Osteocyte (in vitro differentiated cells): ENCODE results near the gene LYZL2. TPM values are rescaled to one million over a fixed set of nuclear protein-coding genes. Genes with fewer than 3 reads are reported as not detected.
A peak's percentile ranks its signal among the peaks of the same experiment; 100 is the strongest.
"Not testable (repeated sequence)": the region's sequence is repeated elsewhere in the genome, so short reads cannot be mapped to it uniquely, and the experiment has no call there.

Experiments
- DNase-seq: peaks from one replicate; pipeline ENCODE4 v3.0.0; 2021; ENCODE audit warnings: mixed read lengths; ENCODE audit not compliant: unreplicated experiment; ENCODE audit errors: extremely low spot score
- H3K27ac Mint-ChIP-seq: one replicate; pipeline ENCODE4 v1.8.0; 2021; ENCODE audit warnings: mild to moderate bottlenecking, mixed read lengths; ENCODE audit not compliant: unreplicated experiment
- H3K27me3 Mint-ChIP-seq: one replicate; pipeline ENCODE4 v1.8.0; 2021; ENCODE audit warnings: mixed read lengths; ENCODE audit not compliant: unreplicated experiment
- H3K36me3 Mint-ChIP-seq: one replicate; pipeline ENCODE4 v1.8.0; 2021; ENCODE audit warnings: mixed read lengths; ENCODE audit not compliant: unreplicated experiment
- H3K4me1 Mint-ChIP-seq: one replicate; pipeline ENCODE4 v1.8.0; 2021; ENCODE audit warnings: mixed read lengths; ENCODE audit not compliant: unreplicated experiment
- H3K4me3 Mint-ChIP-seq: one replicate; pipeline ENCODE4 v1.8.0; 2021; ENCODE audit warnings: mild to moderate bottlenecking, moderate library complexity, mixed read lengths; ENCODE audit not compliant: unreplicated experiment
- H3K9me3 Mint-ChIP-seq: one replicate; pipeline ENCODE4 v1.8.0; 2021; ENCODE audit warnings: mixed read lengths; ENCODE audit not compliant: unreplicated experiment
- CTCF ChIP-seq: fragments of 200-600 bp; sonication (generic); IDR thresholded peaks from 2 replicates; pipeline ENCODE4 v1.5.0; 2021; ENCODE audit warnings: antibody characterized with exemption, mild to moderate bottlenecking, moderate library complexity
- total RNA-seq: library from RNA; stranded (reverse); gene quantifications from 2 replicates; pipeline ENCODE4 v1.2.1, GENCODE V29; 2021

The LYZL2 gene
- total RNA-seq, 1 donor from 2014 or later, result not detected

- no peak overlapping the region for H3K27ac Mint-ChIP-seq
- no peak for TF ChIP-seq CTCF
- H3K9me3 Mint-ChIP-seq, result no peaks in the 10 kb centered on the region
- no peaks in the 10 kb centered on the region for H3K36me3 Mint-ChIP-seq
- peaks cover 16% of the 10 kb centered on the region for H3K27me3 Mint-ChIP-seq
- no peak overlapping the region for H3K4me3 Mint-ChIP-seq
- no peak for DNase-seq
- H3K4me1 Mint-ChIP-seq, result peaks cover 2% of the 10 kb centered on the region
Measured at GRCh38 chr10:30637881-30638467, 8.4 kb upstream of the LYZL2 start.

- Mint-ChIP-seq H3K4me3 (no peak overlapping the region), H3K27ac (no peak overlapping the region), H3K4me1 (no peaks in the 10 kb centered on the region), H3K36me3 (no peaks in the 10 kb centered on the region), H3K9me3 (no peaks in the 10 kb centered on the region), H3K27me3 (peaks cover 17% of the 10 kb centered on the region)
- no peak for DNase-seq
- no peak for TF ChIP-seq CTCF
Measured at GRCh38 chr10:30631188-30631587, 1.6 kb upstream of the LYZL2 start.

- no peak overlapping the region for H3K4me3 Mint-ChIP-seq
- H3K4me1 Mint-ChIP-seq, result no peaks in the 10 kb centered on the region
Measured at GRCh38 chr10:30630571-30630970, 1.0 kb upstream of the LYZL2 start.

GRCh38 chr10:30628576-30628975, 977 bp downstream of the LYZL2 start:
- not testable (repeated sequence) for H3K4me3 Mint-ChIP-seq, H3K4me1 Mint-ChIP-seq, H3K9me3 Mint-ChIP-seq, H3K27me3 Mint-ChIP-seq, H3K27ac Mint-ChIP-seq, H3K36me3 Mint-ChIP-seq
- DNase-seq, result peak; percentile 51

More at GRCh38 chr10:30630571-30630970, 1.0 kb upstream of the LYZL2 start:
- H3K9me3 Mint-ChIP-seq, result no peaks in the 10 kb centered on the region
- DNase-seq, result no peak
- no peak overlapping the region for H3K27ac Mint-ChIP-seq
- TF ChIP-seq CTCF, result no peak
- no peaks in the 10 kb centered on the region for H3K36me3 Mint-ChIP-seq
- H3K27me3 Mint-ChIP-seq, result peaks cover 12% of the 10 kb centered on the region

- DNase-seq, result peak; percentile 23
- H3K27me3 Mint-ChIP-seq, H3K27ac Mint-ChIP-seq, H3K36me3 Mint-ChIP-seq, H3K4me3 Mint-ChIP-seq, H3K4me1 Mint-ChIP-seq, H3K9me3 Mint-ChIP-seq: not testable (repeated sequence)
Measured at GRCh38 chr10:30626837-30627236, 2.7 kb downstream of the LYZL2 start.

- not testable (repeated sequence) for H3K27me3 Mint-ChIP-seq, H3K4me1 Mint-ChIP-seq, H3K27ac Mint-ChIP-seq, H3K36me3 Mint-ChIP-seq, H3K4me3 Mint-ChIP-seq, H3K9me3 Mint-ChIP-seq
- DNase-seq, result peak; percentile 73
Measured at GRCh38 chr10:30626196-30626595, 3.4 kb downstream of the LYZL2 start.

GRCh38 chr10:30625080-30625479, 4.5 kb downstream of the LYZL2 start:
- no peak for DNase-seq
- Mint-ChIP-seq H3K36me3 (no peaks in the 10 kb centered on the region), H3K27ac (no peak overlapping the region)

More at GRCh38 chr10:30625080-30625479, 4.5 kb downstream of the LYZL2 start:
- no peak for TF ChIP-seq CTCF
- Mint-ChIP-seq H3K4me3 (no peak overlapping the region), H3K9me3 (no peaks in the 10 kb centered on the region), H3K4me1 (no peaks in the 10 kb centered on the region), H3K27me3 (peaks cover 9% of the 10 kb centered on the region)
